ENCODE data around the gene SPOCD1.

Gene SPOCD1

DNA sequence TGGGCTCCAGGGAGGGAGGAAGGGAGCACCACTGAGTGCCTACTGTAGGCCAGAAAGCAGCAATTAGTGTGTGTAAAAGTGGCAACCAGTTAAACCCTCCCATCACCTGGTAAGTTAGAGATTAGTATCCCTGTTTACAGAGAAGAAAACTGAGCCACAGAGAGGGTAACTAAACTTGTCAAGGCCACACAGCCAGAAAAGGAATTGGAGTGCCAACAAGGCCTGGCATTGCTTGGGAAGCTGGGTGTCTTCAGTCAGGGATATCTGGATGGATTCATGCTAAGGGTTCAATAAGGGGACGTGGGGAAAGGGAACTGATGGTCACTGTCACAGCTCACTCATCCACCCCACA is 28.1 kb downstream of the SPOCD1 start:
- DNase-seq (ENCODE audit: low read depth in 2 of 2): no peak

- DNase-seq (ENCODE audit: low read depth in 2 of 2): no peak
Observed at GRCh38 chr1:31787261-31787660, 28.6 kb downstream of the SPOCD1 start.

GRCh38 chr1:31786366-31787060 is 29.3 kb downstream of the SPOCD1 start:
- DNase-seq (ENCODE audit: low read depth in 2 of 2): no peak

DNA sequence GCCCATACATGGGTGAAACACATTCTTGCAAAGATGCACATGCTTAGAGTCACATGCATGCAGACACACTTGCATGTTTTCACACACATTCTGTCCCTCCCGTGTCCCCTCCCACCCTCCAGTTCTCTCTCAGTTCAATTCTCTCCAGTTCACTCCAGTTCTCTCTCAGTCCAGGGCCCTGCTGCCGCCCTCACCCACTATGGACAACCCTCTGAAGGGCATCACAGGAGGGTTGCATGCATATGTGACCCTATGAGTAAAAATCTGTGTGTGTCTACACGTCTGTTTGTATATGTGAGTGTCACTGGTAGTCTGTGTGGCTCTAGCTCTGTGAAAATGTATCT is 29.9 kb downstream of the SPOCD1 start:
- no peak for DNase-seq (ENCODE audit: low read depth in 2 of 2)

DNA sequence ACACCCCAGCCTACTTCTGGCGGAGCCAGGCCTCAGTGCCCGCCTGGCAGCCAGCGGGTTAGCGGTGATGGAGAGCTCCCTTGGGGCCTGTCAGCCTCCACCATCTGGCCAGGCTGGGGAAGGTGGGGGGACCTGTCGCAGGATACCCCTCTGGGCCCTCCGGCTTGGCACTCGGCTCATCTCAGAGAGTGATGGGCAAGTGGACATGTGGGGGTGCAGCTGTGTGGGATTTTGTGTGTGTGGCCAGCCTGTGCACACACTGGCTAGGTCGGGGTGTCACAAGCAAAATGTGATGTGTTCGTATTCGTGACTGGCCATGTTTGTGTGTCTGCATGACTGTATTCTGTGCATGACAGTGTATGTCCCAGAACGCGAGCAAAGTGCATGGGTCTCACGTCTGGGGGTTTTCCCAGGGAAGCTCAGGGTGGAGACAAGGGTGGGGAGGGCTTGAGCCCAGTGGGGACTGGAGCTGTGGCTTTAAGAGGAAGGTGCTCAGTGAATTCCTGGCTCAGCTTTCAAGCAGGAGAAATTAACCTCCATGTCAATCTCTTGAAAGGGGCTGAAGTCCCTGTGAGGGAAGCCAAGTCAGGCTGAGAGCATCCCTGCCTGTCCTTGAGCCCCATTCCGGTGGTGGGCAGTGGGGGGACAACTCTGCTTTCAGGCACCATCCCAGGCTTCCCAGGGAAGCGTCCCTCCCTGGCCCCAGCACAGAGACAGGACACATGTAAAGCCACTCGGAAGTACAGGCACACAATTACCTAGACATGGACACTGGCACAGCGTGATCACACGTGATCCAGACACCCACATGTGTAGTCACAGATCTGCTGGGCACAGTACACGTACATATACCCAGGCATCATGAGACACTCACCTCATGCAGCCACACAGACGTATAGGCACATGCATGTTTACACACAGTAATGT is 30.5 kb downstream of the SPOCD1 start:
- DNase-seq (ENCODE audit: low read depth in 2 of 2): no peak

DNA sequence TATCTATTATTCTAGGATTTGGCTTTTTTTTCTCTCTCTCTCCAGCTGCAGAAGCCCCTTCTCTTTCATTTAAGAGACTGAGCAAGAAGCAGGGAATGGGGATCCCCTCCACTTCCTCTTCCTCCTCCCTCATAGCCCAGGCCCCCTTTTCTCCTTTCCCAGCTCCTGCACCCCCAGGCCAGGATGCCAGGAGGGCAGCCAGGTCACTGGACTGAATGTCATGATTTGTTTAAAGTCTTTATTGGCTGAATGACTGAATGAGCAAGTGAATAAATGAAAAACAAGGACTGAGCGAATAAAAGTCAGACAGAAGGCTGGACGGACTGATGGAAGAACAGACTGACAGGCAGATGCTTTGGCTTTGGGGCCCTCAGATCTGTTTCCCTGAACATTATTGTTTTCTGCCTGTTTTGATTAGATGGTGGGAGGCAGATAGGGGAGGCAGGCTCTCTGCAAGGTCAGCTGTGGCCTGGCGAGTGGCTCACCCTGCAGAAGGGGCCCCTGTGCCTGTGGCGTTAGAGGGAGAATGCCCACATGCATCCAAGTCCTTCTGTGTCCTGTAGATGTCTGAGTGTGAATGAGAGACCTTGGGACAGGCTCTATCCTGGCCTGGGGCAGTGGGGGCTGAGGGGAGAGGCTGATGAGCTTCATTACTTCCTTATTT is 31.3 kb downstream of the SPOCD1 start:
- DNase-seq (ENCODE audit: low read depth in 2 of 2): no peak

DNA sequence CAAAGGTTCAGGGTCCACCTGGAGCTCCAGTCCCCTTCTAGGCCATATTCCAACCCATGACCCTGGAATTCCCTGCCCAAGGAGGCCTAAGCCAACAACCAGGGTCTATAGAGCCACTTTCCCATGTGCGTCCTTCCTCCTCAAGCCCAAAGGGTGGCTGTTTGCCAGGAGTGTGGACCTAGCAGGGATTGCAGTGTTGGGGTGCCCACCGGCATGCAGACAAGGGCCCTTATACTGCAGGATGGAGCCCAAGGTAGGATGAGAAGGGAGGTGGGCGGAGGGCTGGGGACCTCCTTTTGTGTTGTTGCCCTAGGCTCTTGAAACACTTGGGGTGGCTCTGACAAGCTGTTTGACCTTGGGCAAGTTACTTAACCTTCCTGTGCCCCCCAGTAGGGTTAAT is 32.0 kb downstream of the SPOCD1 start:
- no peak for DNase-seq (ENCODE audit: low read depth in 2 of 2)

DNA sequence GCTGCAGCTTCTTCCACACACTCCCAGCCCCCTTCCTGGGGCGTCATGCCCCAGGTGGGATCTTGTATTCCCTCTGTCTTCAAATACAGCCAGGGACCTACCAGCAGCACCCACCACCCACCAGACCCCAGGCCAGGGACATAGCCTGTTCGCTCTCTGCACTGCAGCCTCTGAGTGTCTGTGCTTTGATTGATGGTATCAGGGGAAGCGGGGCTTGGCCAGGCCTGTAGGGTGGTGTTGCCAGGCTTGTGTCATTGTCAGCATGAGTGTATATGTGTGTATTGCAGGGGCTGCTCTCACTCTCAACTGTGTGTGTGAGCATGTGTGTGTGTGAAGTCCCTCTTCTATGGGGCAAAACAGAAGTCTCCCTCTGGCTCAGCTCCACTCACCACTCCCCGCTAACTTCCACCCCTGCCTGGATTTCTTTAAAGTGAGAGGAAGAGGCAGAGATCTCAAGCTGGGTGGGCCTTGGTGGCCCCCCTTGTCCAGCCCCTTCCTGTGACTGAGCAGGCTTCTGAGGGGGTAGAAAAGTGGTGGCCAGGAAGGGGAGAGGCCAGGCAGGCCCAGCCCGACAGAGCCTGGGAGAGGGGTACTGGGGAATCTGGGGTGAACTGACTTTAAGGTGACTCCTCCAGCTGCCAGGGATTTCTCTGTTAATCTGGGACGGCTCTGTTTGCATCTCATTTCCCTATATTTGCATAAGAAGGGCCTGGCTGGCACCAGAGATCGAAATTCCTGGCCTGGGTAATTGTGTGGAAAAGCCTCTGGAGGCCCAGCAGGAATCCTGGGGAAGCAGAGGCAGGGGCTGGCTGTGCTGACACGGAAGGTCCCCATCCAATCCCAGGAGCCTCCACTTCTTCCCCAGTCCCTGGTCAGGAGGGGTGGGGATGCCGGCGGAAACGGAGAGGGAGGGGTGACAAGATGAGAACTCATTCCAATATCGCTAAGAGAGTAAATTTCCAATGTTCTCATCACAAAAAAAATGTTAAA is 33.1 kb downstream of the SPOCD1 start:
- no peak for DNase-seq (ENCODE audit: low read depth in 2 of 2)

GRCh38 chr1:31781756-31782371 is 34.0 kb downstream of the SPOCD1 start:
- no peak for DNase-seq (ENCODE audit: low read depth in 2 of 2)

DNA sequence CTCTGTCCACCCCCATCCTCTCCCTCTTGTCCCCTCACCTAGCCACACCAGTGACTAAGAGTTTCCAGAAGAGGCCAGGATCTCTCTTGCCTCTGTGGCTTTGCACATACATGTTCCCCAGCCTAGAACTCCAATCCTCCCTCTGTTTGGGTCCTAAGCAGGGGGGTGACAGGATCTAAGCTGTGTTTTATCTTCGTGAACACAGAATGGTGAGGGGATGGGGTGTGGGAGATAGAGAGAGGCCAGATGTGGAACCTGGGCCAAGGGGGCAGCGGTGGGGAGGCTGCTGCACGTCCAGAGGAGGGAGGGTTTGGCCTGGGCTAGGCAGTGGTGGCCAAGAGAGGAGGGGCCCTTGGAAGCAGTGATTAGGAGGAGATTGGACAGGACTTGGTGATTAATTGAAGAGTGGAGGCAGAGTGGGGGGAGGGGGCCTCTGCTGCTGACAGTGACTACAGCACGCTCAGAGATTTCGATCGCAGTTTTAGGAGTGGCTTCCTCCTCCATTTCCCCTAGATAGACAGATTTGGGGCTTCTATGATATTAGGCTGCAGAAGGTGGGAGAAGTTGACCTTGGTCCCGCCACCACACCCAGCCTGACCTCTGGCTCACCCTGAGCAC is 34.6 kb downstream of the SPOCD1 start:
- no peak for DNase-seq (ENCODE audit: low read depth in 2 of 2)

GRCh38 chr1:31780632-31781031 is 35.2 kb downstream of the SPOCD1 start:
- DNase-seq (ENCODE audit: low read depth in 2 of 2): no peak

DNA sequence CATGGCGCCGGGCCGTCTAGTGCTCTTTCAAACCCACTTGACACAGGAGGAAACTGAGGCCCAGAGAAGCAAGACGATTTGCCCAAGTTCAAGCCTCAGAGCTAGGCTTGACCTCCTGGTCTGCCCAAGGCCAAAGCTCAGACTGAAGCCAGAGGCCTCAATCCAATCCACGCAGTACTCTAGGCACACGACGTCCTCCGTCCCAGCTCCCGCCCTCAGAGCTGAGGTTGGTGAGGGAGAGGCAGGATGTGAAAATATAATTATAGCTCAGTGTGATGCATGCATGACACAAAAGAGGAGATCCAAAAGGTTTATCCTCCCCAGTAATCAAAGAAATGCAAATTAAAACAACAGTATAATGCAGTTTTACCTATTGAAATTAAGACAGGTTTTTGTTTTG is 36.1 kb downstream of the SPOCD1 start:
- no peak for DNase-seq (ENCODE audit: low read depth in 2 of 2)

- DNase-seq (ENCODE audit: low read depth in 2 of 2): no peak
Observed at GRCh38 chr1:31778763-31779488, 36.9 kb downstream of the SPOCD1 start.

- no peak for DNase-seq (ENCODE audit: low read depth in 2 of 2)
Observed at GRCh38 chr1:31776516-31776915, 39.3 kb downstream of the SPOCD1 start.

DNA sequence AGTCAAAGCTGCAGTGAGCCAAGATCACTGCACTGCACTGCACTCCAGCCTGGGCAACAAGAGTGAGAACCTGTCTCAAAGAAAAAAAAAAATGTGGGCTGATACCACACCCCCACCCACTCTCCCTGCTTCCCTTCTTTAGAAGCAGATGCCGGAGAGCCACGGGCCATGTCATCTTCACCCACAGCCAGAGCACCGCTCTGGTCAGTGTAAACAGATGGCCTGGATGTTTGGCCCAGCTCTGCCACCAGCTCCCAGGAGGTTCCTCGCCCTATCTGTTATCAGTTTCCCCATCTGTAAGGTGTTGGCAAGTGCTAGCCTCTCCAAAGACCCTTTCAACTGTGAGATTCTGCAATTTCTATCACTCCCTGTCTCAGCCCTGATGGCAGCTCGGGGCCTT is 39.8 kb downstream of the SPOCD1 start:
- DNase-seq (ENCODE audit: low read depth in 2 of 2): no peak

DNA sequence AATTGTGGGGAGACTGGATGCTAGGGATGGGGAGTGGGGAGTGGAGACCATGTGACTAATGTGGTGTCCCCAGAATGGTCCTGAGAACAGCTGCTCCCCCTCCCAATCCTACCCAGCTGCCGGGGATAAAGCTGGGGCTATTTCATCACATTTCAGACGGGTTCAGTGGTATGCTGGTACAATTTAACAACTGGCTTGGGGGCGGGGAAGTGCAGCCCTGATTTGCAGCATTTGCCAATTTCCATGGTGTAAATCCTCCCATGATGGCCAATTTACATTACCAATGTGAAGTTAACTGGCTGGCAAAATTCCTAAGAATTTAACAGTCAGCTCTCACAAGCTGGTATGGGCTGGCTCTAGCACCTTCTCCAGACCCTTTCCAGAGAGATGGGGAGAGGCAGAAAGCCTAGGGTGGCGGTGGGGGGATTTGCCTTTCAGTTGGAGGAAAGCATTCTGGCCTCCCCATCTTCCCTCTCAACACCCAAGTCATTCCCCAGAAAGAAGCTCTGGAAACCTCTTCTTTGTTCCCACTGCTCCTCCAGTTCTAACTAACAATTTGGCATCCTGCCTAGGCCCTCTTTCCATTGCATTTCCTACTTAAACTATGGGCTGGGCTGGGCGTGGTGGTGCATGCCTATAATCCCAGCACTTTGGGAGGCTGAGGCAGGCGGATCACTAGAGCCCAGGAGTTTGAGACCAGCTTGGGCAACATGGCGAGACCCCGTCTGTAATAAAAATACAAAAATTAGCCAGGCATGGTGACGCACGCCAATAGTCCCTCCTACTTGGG is 40.4 kb downstream of the SPOCD1 start:
- no peak for DNase-seq (ENCODE audit: low read depth in 2 of 2)

DNA sequence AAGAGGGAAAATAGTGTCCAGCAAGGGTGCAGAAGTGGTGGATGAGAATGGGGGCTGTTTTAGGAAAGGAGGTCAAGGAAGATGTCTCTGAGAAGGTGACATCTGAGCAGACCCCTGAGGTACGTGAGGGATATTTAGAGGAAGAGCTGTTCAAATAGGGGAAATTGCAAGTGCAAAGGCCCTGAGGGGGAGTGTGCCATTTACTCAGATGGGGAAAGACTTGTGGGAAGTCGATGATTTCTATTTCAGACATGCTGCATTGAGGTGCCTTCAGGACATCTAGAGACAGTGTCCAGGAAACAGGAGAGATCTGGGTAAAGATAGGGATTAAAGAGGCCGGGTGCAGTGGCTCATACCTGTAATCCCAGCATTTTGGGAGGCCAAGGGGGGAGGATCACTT is 41.3 kb downstream of the SPOCD1 start:
- no peak for DNase-seq (ENCODE audit: low read depth in 2 of 2)

- DNase-seq (ENCODE audit: low read depth in 2 of 2): no peak
Observed at GRCh38 chr1:31773861-31774260, 42.0 kb downstream of the SPOCD1 start.

GRCh38 chr1:31772669-31773248 is 43.1 kb downstream of the SPOCD1 start:
- DNase-seq (ENCODE audit: low read depth in 2 of 2): no peak

Data from fibroblast of skin of left biceps (primary cell).